Activated CD8-positive, alpha-beta T cell treated with anti-CD3 and anti-CD28 coated beads, Interleukin-2, amount 10 ng/mL, durations not matched to agents 7 days and 5 days (primary cell): ENCODE data around the gene UBR1. TPM values are rescaled to one million over a fixed set of nuclear protein-coding genes. Genes with fewer than 3 reads are reported as not detected.

Experiments used
- ATAC-seq: fragments of 150-1000 bp; cut with Tn5 transposase; one replicate; pipeline ENCODE4 v1.10.0; 2021; ENCODE audit warnings: moderate library complexity
- CTCF ChIA-PET: fragments of 350-600 bp; sonication (Branson Sonifier 250); formaldehyde crosslinking; loops from one replicate; lab custom pipeline; 2021; ENCODE audit warnings: antibody characterized with exemption; lab: Charles Lee
- POLR2A ChIA-PET: fragments of 350-600 bp; sonication (Branson Sonifier 250); formaldehyde crosslinking; loops from one replicate; lab custom pipeline; 2021; ENCODE audit warnings: antibody characterized with exemption; lab: Charles Lee
- DNase-seq: peaks from one replicate; pipeline ENCODE4 v3.0.0-alpha.2; 2020
- H3K27ac Mint-ChIP-seq: one replicate; pipeline ENCODE4 v1.8.0; 2021; ENCODE audit warnings: mild to moderate bottlenecking, mixed read lengths
- H3K27me3 Mint-ChIP-seq: one replicate; pipeline ENCODE4 v1.8.0; 2021; ENCODE audit warnings: low read depth, mixed read lengths
- H3K36me3 Mint-ChIP-seq: one replicate; pipeline ENCODE4 v1.8.0; 2021; ENCODE audit warnings: low read depth, mixed read lengths
- H3K4me1 Mint-ChIP-seq: one replicate; pipeline ENCODE4 v1.8.0; 2021; ENCODE audit warnings: low read depth, mixed read lengths
- H3K4me3 Mint-ChIP-seq: one replicate; pipeline ENCODE4 v1.8.0; 2021; ENCODE audit warnings: mild to moderate bottlenecking, mixed read lengths
- H3K9me3 Mint-ChIP-seq: one replicate; pipeline ENCODE4 v1.8.0; 2022; ENCODE audit warnings: mixed read lengths; ENCODE audit not compliant: insufficient read depth
- total RNA-seq, 2 experiments: library from RNA; stranded (reverse); gene quantifications; one replicate each; pipeline ENCODE4 v1.2.3, GENCODE V29; 2021

UBR1 gene
- total RNA-seq, 2 experiments from 2014 or later = 35.4 to 39.5 TPM

DNA sequence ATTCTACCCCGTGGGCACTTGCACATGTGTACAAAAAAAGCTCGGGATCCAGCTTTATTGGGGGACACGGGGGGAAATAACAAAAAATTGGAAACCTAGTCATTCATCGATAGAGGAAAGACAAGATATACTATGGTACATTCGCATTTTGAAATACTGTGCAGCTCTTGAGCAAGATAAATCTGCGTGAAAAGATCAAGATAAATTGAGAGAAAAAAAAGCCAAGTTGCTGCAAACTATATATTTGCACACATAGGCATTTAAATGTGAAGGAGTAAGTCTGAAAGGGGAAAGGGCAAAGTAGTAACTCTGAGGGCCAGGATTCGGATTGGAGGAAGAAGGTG lies 620 bp upstream of the UBR1 start:
- Mint-ChIP-seq H3K36me3 (peaks cover 29% of the 10 kb centered on the region), H3K4me1 (peaks cover 34% of the 10 kb centered on the region), H3K4me3 (peak overlapping the region; percentile 86), H3K27me3 (peaks cover 3% of the 10 kb centered on the region), H3K9me3 (no peaks in the 10 kb centered on the region), H3K27ac (peak overlapping the region; percentile 95)
- CTCF ChIA-PET = interaction anchor here (0.6 to 1.3 kb wide), 2 partner anchors 16 to 98 kb away, joined by 3 read pairs; no protein-coding TSS in a partner anchor
- DNase-seq = peak; percentile 18
- ATAC-seq = no peak
- POLR2A ChIA-PET = interaction anchor here (0.6 to 1.2 kb wide), 7 partner anchors 10 to 77 kb away, joined by 3 to 7 read pairs (median 3); partner anchors contain the start of gene TMEM62

DNA sequence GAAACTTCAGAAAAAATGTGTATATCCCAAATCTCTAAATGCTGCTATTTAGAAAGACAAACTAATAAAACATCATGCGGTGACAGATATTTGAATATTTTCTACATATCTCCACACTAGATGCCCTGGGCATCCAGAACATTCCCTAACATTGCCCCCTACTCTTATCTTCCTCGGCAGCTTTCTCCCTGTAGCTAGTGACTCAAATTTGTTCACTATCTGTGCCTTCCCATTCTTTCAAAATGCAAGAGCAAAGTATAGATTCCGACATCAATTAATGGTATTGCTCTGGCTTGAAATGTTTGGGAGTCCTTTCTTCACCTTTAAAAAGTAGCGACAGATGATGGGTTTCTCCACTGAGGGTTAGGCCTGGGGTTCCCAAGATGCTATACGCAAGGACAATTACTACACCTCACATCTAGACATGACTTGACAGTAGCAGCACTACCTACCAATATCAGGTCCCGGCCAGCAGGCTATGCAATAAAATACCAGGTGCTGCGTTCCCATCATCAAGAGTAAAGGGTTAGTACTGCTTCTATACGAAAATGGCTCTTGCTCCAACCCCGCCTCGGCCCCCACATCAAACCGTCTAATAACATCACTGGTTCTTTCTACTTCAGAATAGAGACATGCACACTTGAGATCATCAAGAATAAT lies 631 bp downstream of the UBR1 start:
- peak; percentile 51 for DNase-seq
- peaks cover 43% of the 10 kb centered on the region for H3K4me1 Mint-ChIP-seq
- H3K4me3 Mint-ChIP-seq = peak overlapping the region; percentile 86
- ChIA-PET POLR2A (no interaction called here), CTCF (no interaction called here)
- peak; percentile 60 for ATAC-seq
- H3K27ac Mint-ChIP-seq = peak overlapping the region; percentile 95
- peaks cover 3% of the 10 kb centered on the region for H3K27me3 Mint-ChIP-seq
- H3K36me3 Mint-ChIP-seq = peaks cover 42% of the 10 kb centered on the region
- no peaks in the 10 kb centered on the region for H3K9me3 Mint-ChIP-seq

DNA sequence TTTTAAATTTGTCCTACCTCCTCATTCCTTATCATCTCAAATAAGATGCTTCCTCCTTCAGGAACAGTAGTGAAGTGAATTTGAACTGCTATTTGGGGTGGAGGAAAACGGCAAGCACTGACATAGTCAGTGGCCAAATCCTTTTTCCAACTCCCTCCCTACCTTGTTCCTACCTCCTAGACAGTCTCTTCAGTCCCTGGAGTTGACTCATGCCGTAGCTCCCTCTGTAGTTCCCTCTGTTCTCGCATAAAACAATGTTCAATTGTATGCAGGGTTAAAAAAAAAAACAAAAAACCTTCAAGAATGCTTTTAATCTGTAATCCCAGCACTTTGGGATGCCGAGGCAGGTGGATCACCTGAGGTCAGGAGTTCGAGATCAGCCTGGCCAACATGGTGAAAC lies 1.4 kb downstream of the UBR1 start:
- ChIA-PET POLR2A (no interaction called here), CTCF (interaction anchor here (1.6 kb wide), 1 partner anchor 19 kb away, joined by 4 read pairs; no protein-coding TSS in a partner anchor)
- peak overlapping the region; percentile 60 for H3K4me3 Mint-ChIP-seq
- H3K27ac Mint-ChIP-seq = peak overlapping the region; percentile 30
- ATAC-seq (no peak), DNase-seq (no peak)
- peaks cover 3% of the 10 kb centered on the region for H3K27me3 Mint-ChIP-seq
- peaks cover 48% of the 10 kb centered on the region for H3K4me1 Mint-ChIP-seq
- H3K9me3 Mint-ChIP-seq = no peaks in the 10 kb centered on the region
- peaks cover 48% of the 10 kb centered on the region for H3K36me3 Mint-ChIP-seq

DNA sequence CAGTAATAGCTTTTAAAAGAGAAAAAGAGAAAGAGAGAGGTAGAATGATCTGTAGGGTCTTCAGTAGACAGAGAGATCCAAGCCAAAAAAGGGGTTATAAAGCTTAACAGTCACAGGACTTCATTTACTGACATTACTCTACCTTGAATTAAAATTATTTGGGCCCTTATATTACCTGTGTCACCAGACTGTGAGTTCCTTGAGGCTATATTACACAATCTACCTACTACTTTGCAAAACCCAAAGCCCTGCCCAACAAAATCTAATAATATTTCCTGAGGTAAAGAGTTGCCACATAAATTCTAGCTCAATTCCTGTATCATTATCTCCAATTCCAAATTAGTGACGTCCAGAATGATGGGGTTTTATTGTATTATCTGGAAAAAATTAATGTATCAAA lies 1.9 kb downstream of the UBR1 start:
- Mint-ChIP-seq H3K27me3 (peaks cover 3% of the 10 kb centered on the region), H3K4me3 (no peak overlapping the region), H3K36me3 (peaks cover 48% of the 10 kb centered on the region), H3K4me1 (peaks cover 48% of the 10 kb centered on the region), H3K27ac (no peak overlapping the region), H3K9me3 (no peaks in the 10 kb centered on the region)
- POLR2A ChIA-PET = no interaction called here
- ATAC-seq (no peak), DNase-seq (no peak)
- CTCF ChIA-PET = interaction anchor here (1.6 kb wide), 2 partner anchors 10 to 18 kb away, joined by 4 read pairs; no protein-coding TSS in a partner anchor

DNA sequence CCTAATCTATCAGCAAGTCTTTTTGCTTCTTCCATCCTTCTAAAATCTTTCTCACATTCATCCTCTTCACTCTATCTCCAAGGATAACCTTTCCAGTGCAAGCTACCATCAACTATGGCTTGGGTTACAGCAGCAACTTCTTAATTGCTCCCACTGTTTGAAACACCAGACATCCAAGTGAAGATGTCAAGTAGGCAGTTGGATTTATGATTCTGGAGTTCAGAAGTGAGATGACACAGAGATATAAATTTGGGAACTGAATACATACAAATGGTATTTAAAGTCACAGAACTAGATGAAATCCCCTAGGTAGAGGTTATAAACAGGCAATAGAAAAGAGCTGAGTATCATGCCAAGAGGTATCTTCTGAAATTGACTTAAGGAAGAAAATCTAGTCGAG lies 3.7 kb downstream of the UBR1 start:
- ChIA-PET POLR2A (no interaction called here), CTCF (interaction anchor here (1.7 kb wide), 1 partner anchor 102 kb away, joined by 4 read pairs; no protein-coding TSS in a partner anchor)
- no peak overlapping the region for H3K4me3 Mint-ChIP-seq
- peaks cover 54% of the 10 kb centered on the region for H3K4me1 Mint-ChIP-seq
- no peak for ATAC-seq
- no peaks in the 10 kb centered on the region for H3K9me3 Mint-ChIP-seq
- no peaks in the 10 kb centered on the region for H3K27me3 Mint-ChIP-seq
- DNase-seq = no peak
- peaks cover 58% of the 10 kb centered on the region for H3K36me3 Mint-ChIP-seq
- no peak overlapping the region for H3K27ac Mint-ChIP-seq

DNA sequence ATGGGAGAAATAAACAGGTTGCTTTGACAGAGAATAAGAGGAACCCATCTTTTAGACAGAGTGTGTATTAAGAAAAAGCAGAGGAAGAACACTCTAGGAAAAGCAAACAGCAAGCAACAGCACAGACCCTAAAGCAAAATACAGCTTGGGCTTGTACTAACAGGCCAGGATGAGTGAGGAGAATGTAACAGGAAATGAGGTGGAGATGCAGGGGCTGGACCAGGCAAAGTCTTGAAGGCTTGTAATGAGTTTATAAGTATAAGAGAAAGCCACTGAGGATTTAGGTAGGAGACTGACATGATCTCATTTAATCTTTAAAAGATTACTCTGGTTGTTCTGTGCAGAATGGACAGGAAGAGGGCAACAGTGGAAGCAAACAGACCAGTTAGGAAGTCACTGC lies 4.9 kb downstream of the UBR1 start:
- DNase-seq = no peak
- CTCF ChIA-PET = no interaction called here
- Mint-ChIP-seq H3K9me3 (no peaks in the 10 kb centered on the region), H3K27me3 (no peaks in the 10 kb centered on the region), H3K4me3 (no peak overlapping the region), H3K27ac (peak overlapping the region; percentile 36), H3K4me1 (peaks cover 53% of the 10 kb centered on the region), H3K36me3 (peaks cover 64% of the 10 kb centered on the region)
- POLR2A ChIA-PET = no interaction called here
- no peak for ATAC-seq

DNA sequence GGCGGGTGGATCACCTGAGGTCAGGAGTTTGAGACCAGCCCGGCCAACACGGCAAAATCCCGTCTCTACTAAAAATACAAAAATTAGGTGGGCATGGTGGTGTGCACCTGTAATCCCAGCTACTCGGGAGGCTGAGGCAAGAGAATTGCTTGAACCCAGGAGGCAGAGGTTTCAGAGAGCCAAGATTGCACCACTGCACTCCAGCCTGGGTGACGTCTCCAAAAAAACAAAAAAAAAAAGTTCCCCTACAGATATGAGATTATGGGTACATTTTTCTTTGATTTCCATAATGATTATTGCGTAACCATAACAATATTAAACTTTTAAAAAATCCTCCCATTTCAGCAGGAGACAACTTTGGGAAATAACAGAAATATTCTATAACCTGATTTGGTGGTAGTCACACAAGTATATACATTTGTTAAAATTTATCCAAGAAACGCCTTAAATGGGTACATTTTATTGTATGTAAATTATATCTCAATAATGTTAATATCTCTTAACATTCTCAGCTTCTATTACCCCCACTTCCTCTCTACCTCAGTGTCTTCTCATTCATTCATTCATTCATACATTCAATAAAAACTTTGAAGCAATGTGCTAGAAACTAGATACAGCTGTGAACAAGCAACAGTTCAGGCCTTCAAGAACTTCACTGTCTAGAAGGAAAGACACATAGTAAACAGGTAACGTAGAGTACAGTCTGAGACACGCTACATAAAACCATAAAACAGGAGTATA lies 6.6 kb downstream of the UBR1 start:
- ChIA-PET CTCF (no interaction called here), POLR2A (interaction anchor here (0.6 to 1.0 kb wide), 2 partner anchors 19 to 91 kb away, joined by 3 read pairs; no protein-coding TSS in a partner anchor)
- Mint-ChIP-seq H3K9me3 (no peaks in the 10 kb centered on the region), H3K27ac (peak overlapping the region; percentile 45), H3K36me3 (peaks cover 58% of the 10 kb centered on the region), H3K27me3 (no peaks in the 10 kb centered on the region), H3K4me1 (peaks cover 46% of the 10 kb centered on the region), H3K4me3 (no peak overlapping the region)
- ATAC-seq = no peak
- DNase-seq = no peak

DNA sequence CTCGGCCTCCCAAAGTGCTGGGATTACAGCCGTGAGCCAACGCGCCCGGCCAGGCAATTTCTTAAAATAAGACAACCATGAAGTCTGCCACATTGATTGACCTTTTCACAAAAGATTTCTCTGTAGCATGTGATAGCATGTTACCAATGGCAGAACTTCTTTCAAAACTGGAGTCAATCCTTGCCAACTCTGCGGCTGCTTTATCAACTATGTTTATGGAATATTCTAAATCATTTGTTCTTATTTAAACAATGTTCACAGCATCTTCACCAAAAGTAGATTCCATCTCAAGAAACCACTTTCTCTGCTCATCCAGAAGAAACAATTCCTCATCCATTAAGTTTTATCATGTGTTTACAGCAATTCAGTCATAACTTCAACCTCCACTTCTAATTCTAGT lies 9.4 kb downstream of the UBR1 start:
- Mint-ChIP-seq H3K4me3 (no peak overlapping the region), H3K36me3 (peaks cover 38% of the 10 kb centered on the region), H3K27ac (no peak overlapping the region), H3K4me1 (peaks cover 25% of the 10 kb centered on the region), H3K9me3 (no peaks in the 10 kb centered on the region), H3K27me3 (no peaks in the 10 kb centered on the region)
- no peak for DNase-seq
- ATAC-seq = no peak
- POLR2A ChIA-PET = interaction anchor here (0.6 kb wide), 1 partner anchor 147 kb away, joined by 4 read pairs; no protein-coding TSS in a partner anchor
- CTCF ChIA-PET = interaction anchor here (1.0 kb wide), 1 partner anchor 108 kb away, joined by 4 read pairs; no protein-coding TSS in a partner anchor

DNA sequence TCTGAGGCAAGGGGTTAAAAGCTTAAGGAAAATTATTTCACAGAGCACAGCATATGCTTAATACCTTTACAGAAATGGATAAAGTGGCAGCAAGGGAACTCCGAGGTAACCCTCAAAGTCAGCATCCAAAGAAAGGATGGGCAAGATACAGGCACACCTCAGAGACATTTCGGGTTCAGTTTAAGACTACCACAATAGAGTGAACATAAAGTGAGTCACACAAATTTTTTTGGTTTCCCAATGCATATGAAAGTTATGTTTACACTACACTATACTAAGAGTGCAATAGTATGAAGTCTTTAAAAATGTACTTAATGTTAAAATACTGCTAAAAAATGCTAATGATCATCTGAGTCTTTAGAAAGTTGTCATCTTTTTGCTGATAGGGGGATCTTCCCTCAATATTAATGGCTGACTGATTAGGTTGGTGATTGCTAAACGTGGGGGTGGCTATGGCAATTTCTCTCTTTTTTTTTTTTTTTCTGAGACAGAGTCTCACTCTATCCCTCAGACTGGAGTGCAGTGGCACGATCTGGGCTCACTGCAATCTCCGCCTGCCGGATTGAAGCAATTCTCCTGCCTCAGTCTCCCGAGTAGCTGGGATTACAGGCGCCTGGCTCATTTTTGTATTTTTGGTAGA lies 10.0 kb downstream of the UBR1 start:
- ATAC-seq (no peak), DNase-seq (no peak)
- no peak overlapping the region for H3K27ac Mint-ChIP-seq
- no peaks in the 10 kb centered on the region for H3K27me3 Mint-ChIP-seq
- ChIA-PET CTCF (no interaction called here), POLR2A (no interaction called here)
- peaks cover 34% of the 10 kb centered on the region for H3K36me3 Mint-ChIP-seq
- no peak overlapping the region for H3K4me3 Mint-ChIP-seq
- peaks cover 19% of the 10 kb centered on the region for H3K4me1 Mint-ChIP-seq
- no peaks in the 10 kb centered on the region for H3K9me3 Mint-ChIP-seq

DNA sequence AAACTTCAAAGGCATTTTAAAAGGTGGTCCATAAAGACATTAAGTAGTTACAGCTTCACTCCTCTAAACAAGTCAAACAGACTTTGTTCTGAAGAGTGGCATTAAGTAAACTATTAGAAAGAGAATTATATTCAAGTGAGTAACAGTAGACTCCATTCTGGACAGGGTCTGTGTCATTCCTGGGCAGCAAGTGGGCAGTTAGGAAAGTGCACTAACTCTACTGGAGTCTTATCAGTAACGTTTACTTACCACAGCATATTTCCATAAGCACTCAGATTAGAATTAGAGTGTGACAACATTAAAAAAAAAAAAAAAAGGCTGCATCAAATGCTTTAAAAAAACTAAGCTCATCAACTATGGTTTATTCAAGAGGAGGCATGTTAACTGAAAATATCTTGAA lies 10.6 kb downstream of the UBR1 start:
- H3K36me3 Mint-ChIP-seq = peaks cover 31% of the 10 kb centered on the region
- ATAC-seq (no peak), DNase-seq (no peak)
- CTCF ChIA-PET = no interaction called here
- H3K4me3 Mint-ChIP-seq = no peak overlapping the region
- H3K27me3 Mint-ChIP-seq = no peaks in the 10 kb centered on the region
- H3K27ac Mint-ChIP-seq = no peak overlapping the region
- H3K4me1 Mint-ChIP-seq = peaks cover 17% of the 10 kb centered on the region
- POLR2A ChIA-PET = no interaction called here
- no peaks in the 10 kb centered on the region for H3K9me3 Mint-ChIP-seq

DNA sequence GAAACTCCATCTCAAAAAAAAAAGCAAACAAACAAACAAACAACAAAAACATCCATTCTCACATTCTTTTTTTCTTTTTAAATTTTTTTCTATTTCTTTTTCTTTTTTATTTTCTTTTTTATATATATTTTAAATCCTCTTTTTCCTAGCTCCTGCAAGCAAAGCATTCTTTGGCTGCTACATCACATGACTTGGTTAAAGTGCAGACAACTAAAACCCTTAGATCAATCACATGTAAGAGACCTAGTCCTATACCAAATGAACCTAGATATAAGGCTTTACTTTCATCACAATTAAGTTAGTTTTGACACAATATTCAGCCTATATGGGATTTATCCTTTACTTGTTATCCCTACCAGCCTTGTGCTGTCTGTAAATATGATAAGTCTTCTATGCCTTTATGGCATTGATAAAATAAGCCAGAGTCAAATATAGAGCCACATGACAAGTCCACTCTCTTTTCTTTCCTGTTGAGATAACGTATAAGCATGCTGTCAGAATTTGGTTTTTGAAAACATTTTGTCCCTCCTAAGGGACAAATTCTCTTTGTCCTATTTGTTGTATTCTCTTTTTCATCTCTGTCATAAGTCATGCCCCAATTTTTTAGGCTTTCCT lies 11.3 kb downstream of the UBR1 start:
- no peaks in the 10 kb centered on the region for H3K27me3 Mint-ChIP-seq
- ChIA-PET POLR2A (no interaction called here), CTCF (interaction anchor here (1.3 kb wide), 1 partner anchor 9 kb away, joined by 4 read pairs; no protein-coding TSS in a partner anchor)
- no peaks in the 10 kb centered on the region for H3K9me3 Mint-ChIP-seq
- H3K36me3 Mint-ChIP-seq = peaks cover 30% of the 10 kb centered on the region
- peaks cover 16% of the 10 kb centered on the region for H3K4me1 Mint-ChIP-seq
- DNase-seq (no peak), ATAC-seq (no peak)
- H3K27ac Mint-ChIP-seq = no peak overlapping the region
- no peak overlapping the region for H3K4me3 Mint-ChIP-seq
